Naive thymus-derived CD8-positive, alpha-beta T cell (primary cell): ENCODE results near the gene MYOD1. TPM values are rescaled to one million over a fixed set of nuclear protein-coding genes. Genes with fewer than 3 reads are reported as not detected.

Experiments
- ATAC-seq, 2 donors: fragments of 150-1000 bp; cut with Tn5 transposase in 1 of 2; sonication (Bioruptor Pico), chemical (Tn5 transposase) in 1 of 2; 1 replicate in 1 of 2; 2 replicates in 1 of 2; pipeline ENCODE4 v1.10.0; 2021; ENCODE audit warnings: mild to moderate bottlenecking in 2 of 2, moderate library complexity in 2 of 2
- POLR2A ChIA-PET: fragments of 350-600 bp; sonication (Branson Sonifier 250); formaldehyde crosslinking; loops from one replicate; lab custom pipeline; 2021; ENCODE audit warnings: antibody characterized with exemption; lab: Charles Lee
- DNase-seq, 10 donors: peaks; one replicate each; pipeline versions ENCODE4 v3.0.0 to v3.0.0-alpha.2; 2020 to 2022
- H3K27ac Mint-ChIP-seq, 10 donors: one replicate each; pipeline ENCODE4 v1.8.0; 2020 to 2022; ENCODE audit warnings: mild to moderate bottlenecking in 10 of 10, mixed read lengths in 10 of 10, moderate library complexity in 4 of 10, inconsistent platforms in 1 of 10
- H3K27me3 Mint-ChIP-seq, 5 donors: one replicate each; pipeline ENCODE4 v1.8.0; 2021 to 2022; ENCODE audit warnings: mixed read lengths in 5 of 5
- H3K36me3 Mint-ChIP-seq, 3 donors: one replicate each; pipeline ENCODE4 v1.8.0; 2020 to 2022; ENCODE audit warnings: mixed read lengths in 3 of 3, mild to moderate bottlenecking in 2 of 3, inconsistent platforms in 1 of 3
- H3K4me1 Mint-ChIP-seq, 4 donors: one replicate each; pipeline ENCODE4 v1.8.0; 2021 to 2022; ENCODE audit warnings: mixed read lengths in 4 of 4
- H3K4me3 Mint-ChIP-seq, 10 donors: one replicate each; pipeline ENCODE4 v1.8.0; 2020 to 2022; ENCODE audit warnings: mild to moderate bottlenecking in 10 of 10, mixed read lengths in 10 of 10, moderate library complexity in 6 of 10, inconsistent platforms in 1 of 10
- H3K9me3 Mint-ChIP-seq, 9 donors: one replicate each; pipeline ENCODE4 v1.8.0; 2020 to 2022; ENCODE audit warnings: mixed read lengths in 9 of 9, mild to moderate bottlenecking in 3 of 9, inconsistent platforms in 1 of 9, moderate library complexity in 1 of 9
- polyA plus RNA-seq, 3 donors: library from polyadenylated mRNA; unstranded; fragments of 300-500 nt; fragmentation: Illumina TruSeq; gene quantifications; one replicate each; pipeline ENCODE4 v1.2.3, GENCODE V29; 2021
- total RNA-seq, 8 experiments: library from RNA in 2 of 8; stranded (reverse) in 2 of 8; gene quantifications; one replicate each; pipeline ENCODE4 v1.2.3 and lab custom pipeline; 2021 to 2026

MYOD1 gene
- total and polyA plus RNA-seq, 5 experiments from 2014 or later = not detected

GRCh38 chr11:17714356-17714854 lies 5.0 kb upstream of the MYOD1 start:
- ATAC-seq (no peak), DNase-seq (no peak)
- Mint-ChIP-seq H3K4me3 (no peak overlapping the region), H3K27me3 (peaks cover 8 to 18% (median 14%) of the 10 kb centered on the region in 5 donors), H3K4me1 (peaks cover 0 to 4% (median 0%) of the 10 kb centered on the region in 4 donors), H3K9me3 (no peaks in the 10 kb centered on the region), H3K36me3 (no peaks in the 10 kb centered on the region), H3K27ac (no peak overlapping the region)
- POLR2A ChIA-PET = no interaction called here

- Mint-ChIP-seq H3K9me3 (no peaks in the 10 kb centered on the region), H3K4me1 (peaks cover 0 to 6% (median 0%) of the 10 kb centered on the region in 4 donors), H3K4me3 (no peak overlapping the region), H3K27me3 (peaks cover 8 to 18% (median 12%) of the 10 kb centered on the region in 5 donors), H3K27ac (no peak overlapping the region), H3K36me3 (no peaks in the 10 kb centered on the region)
- POLR2A ChIA-PET = no interaction called here
- ATAC-seq (no peak), DNase-seq (no peak)
Measured at GRCh38 chr11:17714870-17715269, 4.5 kb upstream of the MYOD1 start.

- POLR2A ChIA-PET = no interaction called here
- ATAC-seq = no peak
- Mint-ChIP-seq H3K36me3 (no peaks in the 10 kb centered on the region), H3K9me3 (no peaks in the 10 kb centered on the region), H3K27ac (no peak overlapping the region), H3K4me3 (no peak overlapping the region), H3K27me3 (peaks cover 8 to 26% (median 18%) of the 10 kb centered on the region in 5 donors), H3K4me1 (peaks cover 0 to 6% (median 0%) of the 10 kb centered on the region in 4 donors)
- no peak for DNase-seq
Measured at GRCh38 chr11:17716807-17717206, 2.6 kb upstream of the MYOD1 start.

- POLR2A ChIA-PET = no interaction called here
- Mint-ChIP-seq H3K9me3 (no peaks in the 10 kb centered on the region), H3K4me3 (no peak overlapping the region), H3K27ac (no peak overlapping the region), H3K4me1 (peaks cover 0 to 9% (median 1%) of the 10 kb centered on the region in 4 donors), H3K36me3 (no peaks in the 10 kb centered on the region), H3K27me3 (peaks cover 10 to 38% (median 28%) of the 10 kb centered on the region in 5 donors)
- no peak for DNase-seq
- no peak for ATAC-seq
Measured at GRCh38 chr11:17718015-17718414, 1.4 kb upstream of the MYOD1 start.

GRCh38 chr11:17718510-17718962 lies 835 bp upstream of the MYOD1 start:
- peak overlapping the region in 1 of 10 donors; percentile 48 for H3K27ac Mint-ChIP-seq
- DNase-seq (no peak), ATAC-seq (no peak)
- no peak overlapping the region for H3K4me3 Mint-ChIP-seq
- H3K27me3 Mint-ChIP-seq = peaks cover 12 to 41% (median 30%) of the 10 kb centered on the region in 5 donors
- H3K36me3 Mint-ChIP-seq = no peaks in the 10 kb centered on the region
- H3K9me3 Mint-ChIP-seq = no peaks in the 10 kb centered on the region
- H3K4me1 Mint-ChIP-seq = peaks cover 0 to 9% (median 1%) of the 10 kb centered on the region in 4 donors
- POLR2A ChIA-PET = no interaction called here

- Mint-ChIP-seq H3K4me1 (peaks cover 0 to 9% (median 1%) of the 10 kb centered on the region in 4 donors), H3K36me3 (no peaks in the 10 kb centered on the region), H3K27me3 (peaks cover 18 to 41% (median 33%) of the 10 kb centered on the region in 5 donors), H3K4me3 (no peak overlapping the region), H3K27ac (no peak overlapping the region), H3K9me3 (no peaks in the 10 kb centered on the region)
- DNase-seq (no peak), ATAC-seq (no peak)
- POLR2A ChIA-PET = no interaction called here
Measured at GRCh38 chr11:17719938-17720795, 796 bp downstream of the MYOD1 start.

- no peaks in the 10 kb centered on the region for H3K36me3 Mint-ChIP-seq
- DNase-seq (no peak), ATAC-seq (no peak)
- peaks cover 18 to 43% (median 36%) of the 10 kb centered on the region in 5 donors for H3K27me3 Mint-ChIP-seq
- peaks cover 0 to 9% (median 1%) of the 10 kb centered on the region in 4 donors for H3K4me1 Mint-ChIP-seq
- POLR2A ChIA-PET = no interaction called here
- peak overlapping the region in 1 of 10 donors; percentile 46 for H3K27ac Mint-ChIP-seq
- H3K4me3 Mint-ChIP-seq = no peak overlapping the region
- H3K9me3 Mint-ChIP-seq = no peaks in the 10 kb centered on the region
Measured at GRCh38 chr11:17720796-17721171, 1.4 kb downstream of the MYOD1 start.

GRCh38 chr11:17721242-17721999 lies 2.0 kb downstream of the MYOD1 start:
- ATAC-seq = no peak
- no peaks in the 10 kb centered on the region for H3K36me3 Mint-ChIP-seq
- no peaks in the 10 kb centered on the region for H3K9me3 Mint-ChIP-seq
- no peak for DNase-seq
- peaks cover 0 to 9% (median 1%) of the 10 kb centered on the region in 4 donors for H3K4me1 Mint-ChIP-seq
- H3K27ac Mint-ChIP-seq = no peak overlapping the region
- no peak overlapping the region for H3K4me3 Mint-ChIP-seq
- POLR2A ChIA-PET = no interaction called here
- peaks cover 19 to 43% (median 36%) of the 10 kb centered on the region in 5 donors for H3K27me3 Mint-ChIP-seq

- Mint-ChIP-seq H3K36me3 (no peaks in the 10 kb centered on the region), H3K4me3 (no peak overlapping the region), H3K9me3 (no peaks in the 10 kb centered on the region), H3K4me1 (peaks cover 0 to 9% (median 1%) of the 10 kb centered on the region in 4 donors), H3K27me3 (peaks cover 20 to 43% (median 36%) of the 10 kb centered on the region in 5 donors), H3K27ac (no peak overlapping the region)
- POLR2A ChIA-PET = interaction anchor here (0.6 kb wide), 1 partner anchor 956 kb away, joined by 4 read pairs; no protein-coding TSS in a partner anchor
- ATAC-seq = no peak
- no peak for DNase-seq
Measured at GRCh38 chr11:17722000-17722643, 2.8 kb downstream of the MYOD1 start.

GRCh38 chr11:17724020-17724908 lies 4.9 kb downstream of the MYOD1 start:
- POLR2A ChIA-PET = no interaction called here
- no peaks in the 10 kb centered on the region for H3K36me3 Mint-ChIP-seq
- ATAC-seq = no peak
- no peak for DNase-seq
- H3K4me1 Mint-ChIP-seq = peaks cover 0 to 5% (median 1%) of the 10 kb centered on the region in 4 donors
- H3K27me3 Mint-ChIP-seq = peaks cover 27 to 54% (median 50%) of the 10 kb centered on the region in 5 donors
- H3K9me3 Mint-ChIP-seq = no peaks in the 10 kb centered on the region
- no peak overlapping the region for H3K27ac Mint-ChIP-seq
- no peak overlapping the region for H3K4me3 Mint-ChIP-seq

- ATAC-seq (no peak), DNase-seq (no peak)
- Mint-ChIP-seq H3K27ac (no peak overlapping the region), H3K36me3 (no peaks in the 10 kb centered on the region), H3K4me3 (no peak overlapping the region), H3K9me3 (no peaks in the 10 kb centered on the region), H3K27me3 (peaks cover 30 to 63% (median 53%) of the 10 kb centered on the region in 5 donors), H3K4me1 (peaks cover 0 to 3% (median 1%) of the 10 kb centered on the region in 4 donors)
- POLR2A ChIA-PET = no interaction called here
Measured at GRCh38 chr11:17725174-17725573, 5.8 kb downstream of the MYOD1 start.
